GM21619 (cell line): ENCODE results near the gene GPR68.
"Not testable (repeated sequence)": the region's sequence is repeated elsewhere in the genome, so short reads cannot be mapped to it uniquely, and the experiment has no call there.

Source experiments
- ATAC-seq: cut with Tn5 transposase; IDR thresholded peaks from one replicate; pipeline ENCODE4 v1.9.1; 2021; ENCODE audit not compliant: unreplicated experiment

The GPR68 gene

DNA sequence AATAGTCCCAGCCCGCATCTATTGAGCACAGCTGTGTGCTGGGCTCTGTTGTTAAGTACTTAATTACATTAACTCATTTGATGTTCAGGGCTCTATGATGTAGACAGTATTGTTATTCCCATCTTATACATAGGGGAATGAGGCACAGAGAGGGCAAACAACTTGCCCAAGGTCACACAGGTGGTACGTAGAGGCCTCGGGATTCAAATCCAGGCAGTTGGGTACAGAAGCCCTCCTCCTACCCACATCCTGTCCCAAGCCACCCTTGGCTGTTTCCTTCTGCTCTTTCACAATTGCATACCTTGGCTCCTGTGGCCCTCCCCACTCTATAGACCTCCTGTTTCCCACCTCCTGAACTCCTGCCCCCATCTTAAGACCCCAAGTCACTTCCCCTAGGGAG lies 10.0 kb upstream of the GPR68 start:
- ATAC-seq: no peak

- ATAC-seq: no peak
Measured at GRCh38 chr14:91253795-91254323, 9.4 kb upstream of the GPR68 start.

DNA sequence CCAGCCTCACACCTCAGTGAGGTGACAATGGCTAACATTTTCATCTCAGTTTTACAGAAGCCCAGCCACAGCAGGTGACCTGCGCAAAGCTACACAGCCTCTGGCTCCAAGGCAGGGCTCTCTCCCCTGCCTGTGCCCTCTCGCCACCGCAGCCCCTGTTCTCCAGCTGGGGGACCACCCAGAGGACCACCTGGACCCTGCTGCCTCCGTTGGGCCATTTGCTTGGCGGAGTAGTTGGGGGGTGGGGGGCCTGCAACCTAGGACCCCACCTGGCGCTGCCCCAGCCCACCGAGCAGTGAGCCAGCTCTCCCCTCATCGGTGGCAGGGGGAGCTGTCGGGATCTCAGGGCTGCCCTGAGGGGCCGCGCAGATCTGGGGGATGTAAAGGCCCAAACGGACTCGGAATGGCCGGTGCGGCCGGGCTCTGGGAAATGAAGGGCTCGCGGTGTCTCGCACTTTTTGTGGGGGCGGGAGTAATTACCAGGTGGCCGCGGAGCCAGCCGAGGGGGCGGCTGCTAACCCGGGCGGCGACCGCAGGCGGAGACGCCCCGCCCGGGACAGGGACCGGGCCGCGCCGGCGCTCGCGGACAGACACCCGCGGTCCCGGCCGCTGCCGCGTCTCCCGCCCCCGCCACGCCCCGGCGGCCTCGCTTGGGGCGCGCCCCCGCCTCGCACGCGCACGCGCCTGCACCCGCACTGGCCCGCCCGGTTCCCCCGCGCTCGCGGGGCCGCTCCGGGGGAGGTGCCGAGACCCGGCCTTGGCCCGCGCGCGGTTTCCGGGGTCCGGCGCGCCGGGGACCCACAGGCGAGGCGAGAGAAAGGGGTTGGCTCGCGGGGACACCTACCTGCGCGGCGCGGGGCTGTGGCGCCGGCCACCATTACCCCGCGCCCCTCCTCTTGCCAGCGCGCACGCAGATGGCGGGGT lies 8.6 kb upstream of the GPR68 start:
- no peak for ATAC-seq

- no peak for ATAC-seq
Measured at GRCh38 chr14:91250912-91251311, 6.4 kb upstream of the GPR68 start.

DNA sequence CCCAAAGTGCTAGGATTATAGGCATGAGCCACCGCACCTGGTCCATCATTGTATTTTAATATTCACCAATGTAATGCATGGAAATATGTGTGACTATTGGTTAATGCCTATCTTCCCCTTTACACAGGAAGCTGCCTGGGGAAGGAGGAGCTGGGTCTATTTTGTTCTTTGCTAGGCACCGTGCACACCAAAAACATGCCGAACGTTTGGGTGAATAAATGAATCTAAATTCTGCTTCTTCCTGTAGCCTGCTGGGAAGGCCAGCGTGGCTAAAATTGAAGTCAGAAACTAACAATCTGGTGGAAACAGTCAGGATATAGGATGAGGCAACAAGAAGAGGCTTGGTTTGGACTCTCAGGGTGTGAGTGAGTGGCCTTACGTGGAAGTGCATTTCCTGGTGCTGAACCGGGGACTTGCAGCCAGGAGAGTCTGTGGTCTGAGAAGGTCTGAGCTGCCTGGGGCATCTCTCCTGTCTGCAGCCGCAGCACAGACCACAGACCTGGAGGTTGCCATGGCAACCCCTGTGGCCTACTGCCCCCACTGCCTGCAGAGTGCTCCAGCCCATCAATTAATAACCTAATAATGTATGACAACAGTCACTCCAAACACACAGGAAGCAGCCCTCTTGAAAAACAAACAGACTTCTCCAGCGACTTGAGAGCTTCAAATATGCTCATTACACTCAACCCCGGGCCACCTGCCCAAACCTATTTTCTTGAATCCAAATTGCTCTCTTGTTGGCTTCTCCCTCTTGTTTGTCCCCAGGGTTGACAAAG lies 5.5 kb upstream of the GPR68 start:
- peak; percentile 89 for ATAC-seq

DNA sequence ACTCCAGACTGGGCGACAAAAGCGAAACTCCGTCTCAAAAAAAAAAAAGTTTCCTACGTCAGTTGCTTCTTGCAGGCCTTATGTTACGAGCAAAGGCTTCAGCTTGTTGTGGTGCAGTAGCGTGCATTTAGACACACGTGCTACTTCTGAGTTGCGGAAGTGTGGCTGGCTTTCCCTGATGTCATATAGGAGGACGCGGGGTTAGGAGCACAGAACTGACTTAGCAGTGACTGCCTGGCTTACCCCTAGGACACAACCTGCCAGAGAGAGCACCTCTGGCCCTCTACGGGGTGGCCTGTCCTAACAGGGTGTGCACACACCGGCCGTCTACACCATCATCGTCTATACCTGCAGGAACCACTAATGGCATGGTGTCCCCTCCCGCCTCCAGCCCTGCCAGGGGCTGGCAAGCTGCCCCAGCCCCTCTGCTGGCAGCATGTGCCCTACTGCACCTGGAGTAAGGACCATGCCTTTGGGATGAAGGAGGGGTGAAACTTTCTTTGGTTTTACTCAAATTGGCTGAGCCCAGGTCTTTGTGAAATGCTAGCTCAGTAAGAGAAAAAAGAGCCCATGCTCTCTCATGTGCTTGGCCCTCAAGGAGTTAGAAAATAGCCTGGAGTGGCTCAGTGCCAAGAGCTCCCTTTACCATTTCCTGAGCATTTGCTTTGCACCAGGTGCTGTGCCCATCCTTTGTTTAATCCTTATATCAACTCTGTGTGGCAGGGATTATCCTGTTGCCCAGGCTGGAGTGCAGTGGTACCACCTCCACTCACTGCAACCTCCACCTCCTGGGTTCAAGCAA lies 1.7 kb upstream of the GPR68 start:
- ATAC-seq: no peak

- not testable (repeated sequence) for ATAC-seq
Measured at GRCh38 chr14:91245616-91246015, 1.1 kb upstream of the GPR68 start.

- ATAC-seq: no peak
Measured at GRCh38 chr14:91245029-91245428, 525 bp upstream of the GPR68 start.

GRCh38 chr14:91243074-91243471 lies 1.4 kb downstream of the GPR68 start:
- peak; percentile 6 for ATAC-seq

- no peak for ATAC-seq
Measured at GRCh38 chr14:91242635-91243034, 1.9 kb downstream of the GPR68 start.

GRCh38 chr14:91241863-91242262 lies 2.6 kb downstream of the GPR68 start:
- peak; percentile 62 for ATAC-seq

DNA sequence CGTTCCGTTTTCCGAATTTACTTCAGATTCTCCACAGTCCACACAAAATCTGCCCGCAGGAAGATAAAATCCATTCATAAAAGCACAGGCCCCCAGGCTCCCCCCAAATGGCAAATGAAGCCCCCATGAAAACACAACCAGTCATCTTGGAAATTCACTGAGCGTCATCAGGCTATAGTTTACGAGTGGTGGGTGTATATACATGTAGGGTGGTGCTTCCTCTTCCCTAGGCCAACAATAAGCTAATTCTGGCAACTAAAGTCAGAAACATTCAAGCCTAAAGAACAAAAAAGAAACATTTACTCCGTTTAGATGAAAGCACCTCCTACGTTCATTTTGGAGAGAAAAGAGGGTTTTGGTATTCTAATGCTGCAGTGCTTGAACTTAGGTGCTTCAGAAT lies 5.8 kb downstream of the GPR68 start:
- ATAC-seq: no peak

DNA sequence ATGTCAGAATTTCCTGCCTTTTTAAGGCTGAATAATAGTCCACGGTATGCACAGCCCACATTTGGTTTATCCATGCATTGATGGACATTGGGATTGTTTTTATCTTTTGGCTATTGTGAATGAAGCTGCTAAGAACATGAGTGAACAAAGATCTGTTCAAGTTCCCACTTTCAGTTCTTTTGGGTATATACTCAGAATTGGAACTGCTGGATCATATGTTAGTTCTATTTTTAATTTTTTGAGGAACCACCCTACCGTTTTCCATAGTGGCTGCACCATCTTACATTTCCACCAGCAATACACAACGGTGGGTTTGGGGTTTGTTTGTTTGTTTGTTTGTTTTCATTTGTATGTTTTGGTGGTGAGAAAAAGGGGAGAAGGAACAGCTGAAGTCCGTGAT lies 6.4 kb downstream of the GPR68 start:
- ATAC-seq: no peak

DNA sequence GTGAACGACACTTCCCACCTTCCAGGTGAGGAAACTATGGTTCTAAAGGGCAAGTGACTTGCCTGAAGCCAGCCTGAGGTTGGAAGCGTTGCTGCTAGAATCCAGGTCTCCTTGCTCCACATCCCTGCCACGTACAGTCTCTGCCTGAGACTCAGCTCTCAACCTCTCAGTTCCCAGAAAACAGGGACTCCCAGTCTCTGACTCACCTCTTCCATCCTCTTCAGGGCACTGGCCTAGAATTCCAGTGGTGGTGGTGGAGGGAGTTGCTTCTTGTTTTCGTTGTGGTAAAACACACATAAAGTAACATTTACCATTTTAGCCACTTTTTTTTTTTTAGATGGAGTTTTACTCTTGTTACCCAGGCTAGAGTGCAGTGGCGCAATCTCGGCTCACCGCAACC lies 7.3 kb downstream of the GPR68 start:
- ATAC-seq: no peak

- no peak for ATAC-seq
Measured at GRCh38 chr14:91235841-91236240, 8.7 kb downstream of the GPR68 start.

DNA sequence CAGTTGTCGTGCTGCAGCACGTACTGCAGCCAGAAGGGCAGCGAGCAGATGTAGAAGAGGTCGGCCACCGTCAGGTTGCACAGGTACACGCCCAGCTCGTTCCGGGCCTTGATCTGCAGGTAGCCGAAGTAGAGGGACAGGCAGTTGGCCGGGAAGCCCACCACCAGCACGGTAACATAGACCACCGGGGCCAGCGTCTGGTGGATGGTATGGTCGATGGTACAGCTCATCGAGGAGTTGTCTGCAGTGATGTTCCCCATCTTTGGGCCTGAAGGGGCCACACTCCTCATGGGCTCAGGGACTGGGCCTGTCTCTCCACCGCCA lies 9.8 kb downstream of the GPR68 start:
- ATAC-seq: no peak

DNA sequence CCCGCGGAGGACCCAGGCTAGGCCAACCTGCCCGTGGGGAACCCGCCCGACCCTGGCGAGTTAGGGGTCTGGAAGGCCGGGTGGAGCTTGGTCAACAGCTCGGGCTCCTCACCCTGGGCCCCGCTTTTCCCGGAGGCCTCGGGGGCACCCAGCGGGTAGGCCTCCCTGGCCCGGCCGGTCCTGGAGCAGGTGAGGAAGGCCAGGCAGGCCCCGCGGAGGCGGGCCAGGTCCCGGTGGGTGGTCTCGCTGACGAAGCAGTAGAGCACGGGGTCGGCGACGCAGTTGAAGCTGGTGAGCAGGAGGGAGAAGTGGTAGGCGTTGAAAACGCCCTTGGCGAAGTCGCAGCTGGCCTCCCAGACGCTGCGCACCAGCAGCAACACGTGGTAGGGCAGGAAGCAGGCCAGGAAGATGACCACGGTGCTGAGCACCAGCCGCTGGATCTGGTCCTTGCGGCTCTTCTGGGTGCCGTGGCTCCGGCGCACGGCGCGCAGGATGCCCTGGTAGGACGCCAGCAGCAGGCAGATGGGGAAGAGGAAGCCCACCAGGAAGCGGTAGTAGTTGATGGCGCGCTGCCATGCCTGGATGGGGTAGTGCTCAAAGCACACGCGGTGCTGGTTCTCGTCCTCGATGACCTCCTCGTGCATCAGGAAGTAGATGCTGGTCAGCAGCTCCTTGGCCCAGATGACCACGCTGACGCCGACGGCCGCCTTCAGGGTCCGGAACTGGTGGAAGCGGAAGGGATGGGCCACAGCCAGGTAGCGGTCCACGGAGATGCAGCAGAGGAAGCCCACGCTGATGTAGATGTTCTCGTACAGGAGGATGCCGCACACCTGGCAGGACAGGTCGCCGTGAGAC lies 10.3 kb downstream of the GPR68 start:
- ATAC-seq: no peak

GRCh38 chr14:91232603-91233002 lies 11.9 kb downstream of the GPR68 start:
- no peak for ATAC-seq

- no peak for ATAC-seq
Measured at GRCh38 chr14:91232052-91232451, 12.5 kb downstream of the GPR68 start.

DNA sequence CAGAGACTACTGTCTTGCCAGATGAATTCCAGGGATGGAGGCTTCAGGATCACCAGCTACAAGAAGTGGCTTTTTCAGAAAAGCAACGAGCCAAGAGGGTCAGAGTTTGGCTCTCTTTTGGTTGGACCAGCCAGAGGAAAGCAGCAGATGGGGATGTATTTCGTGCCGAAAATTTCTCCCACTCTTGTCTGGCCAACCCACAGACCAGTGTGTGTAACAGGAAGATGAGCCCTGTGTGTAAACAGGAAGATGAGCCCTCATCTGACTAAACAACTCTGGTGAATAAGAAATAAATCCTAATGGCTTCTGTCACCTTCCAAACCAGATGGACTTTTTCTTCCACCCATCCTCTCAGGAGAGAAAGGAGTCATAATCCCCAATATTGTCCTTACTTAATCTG lies 13.1 kb downstream of the GPR68 start:
- ATAC-seq: no peak
